H1 (cell line): ENCODE results near the gene PRKCZ.

Experiments
- JUND ChIP-seq: IDR thresholded peaks from 2 replicates; pipeline ENCODE4 v1.6.1; 2011; ENCODE audit warnings: mild to moderate bottlenecking, improper control_type of control experiment, low read length
- POLR2A ChIP-seq, 2 experiments: IDR thresholded peaks; 1 replicate in 1 of 2; 2 replicates in 1 of 2; pipeline ENCODE4 v1.6.1; 2011; ENCODE audit warnings: low read depth in 2 of 2, low read length in 2 of 2, mild to moderate bottlenecking in 2 of 2; ENCODE audit errors: control extremely low read depth in 1 of 2
- POLR2AphosphoS5 ChIP-seq: IDR thresholded peaks from 2 replicates; pipeline ENCODE4 v1.6.1; 2011; ENCODE audit warnings: low read depth, low read length
- TF ChIP-seq, protein P1 (sequence below), 3 experiments: IDR thresholded peaks; 1 replicate in 2 of 3; 2 replicates in 1 of 3; pipeline versions ENCODE4 v1.5.1 to v1.6.1; 2011; ENCODE audit warnings: low read length in 3 of 3, mild to moderate bottlenecking in 3 of 3, inconsistent platforms in 2 of 3, low read depth in 1 of 3, moderate library complexity in 1 of 3; ENCODE audit not compliant: insufficient read depth in 1 of 3; ENCODE audit errors: control extremely low read depth in 1 of 3
- TF ChIP-seq, protein P2 (sequence below): IDR thresholded peaks from 2 replicates; pipeline ENCODE4 v1.6.1; 2011; ENCODE audit warnings: low read length, improper control_type of control experiment

- TF ChIP-seq POLR2A (IDR thresholded peaks at IDR 0.05; ENCODE audit: control extremely low read depth in 1 of 2, low read depth in 2 of 2, low read length in 2 of 2) (no peak), JUND (no peak), POLR2AphosphoS5 (no peak)
- TF ChIP-seq, protein P1, sequence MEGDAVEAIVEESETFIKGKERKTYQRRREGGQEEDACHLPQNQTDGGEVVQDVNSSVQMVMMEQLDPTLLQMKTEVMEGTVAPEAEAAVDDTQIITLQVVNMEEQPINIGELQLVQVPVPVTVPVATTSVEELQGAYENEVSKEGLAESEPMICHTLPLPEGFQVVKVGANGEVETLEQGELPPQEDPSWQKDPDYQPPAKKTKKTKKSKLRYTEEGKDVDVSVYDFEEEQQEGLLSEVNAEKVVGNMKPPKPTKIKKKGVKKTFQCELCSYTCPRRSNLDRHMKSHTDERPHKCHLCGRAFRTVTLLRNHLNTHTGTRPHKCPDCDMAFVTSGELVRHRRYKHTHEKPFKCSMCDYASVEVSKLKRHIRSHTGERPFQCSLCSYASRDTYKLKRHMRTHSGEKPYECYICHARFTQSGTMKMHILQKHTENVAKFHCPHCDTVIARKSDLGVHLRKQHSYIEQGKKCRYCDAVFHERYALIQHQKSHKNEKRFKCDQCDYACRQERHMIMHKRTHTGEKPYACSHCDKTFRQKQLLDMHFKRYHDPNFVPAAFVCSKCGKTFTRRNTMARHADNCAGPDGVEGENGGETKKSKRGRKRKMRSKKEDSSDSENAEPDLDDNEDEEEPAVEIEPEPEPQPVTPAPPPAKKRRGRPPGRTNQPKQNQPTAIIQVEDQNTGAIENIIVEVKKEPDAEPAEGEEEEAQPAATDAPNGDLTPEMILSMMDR (IDR thresholded peaks at IDR 0.05; ENCODE audit: control extremely low read depth in 1 of 3, insufficient read depth in 1 of 3, low read depth in 1 of 3, low read length in 3 of 3) = no peak
- TF ChIP-seq, protein P2, sequence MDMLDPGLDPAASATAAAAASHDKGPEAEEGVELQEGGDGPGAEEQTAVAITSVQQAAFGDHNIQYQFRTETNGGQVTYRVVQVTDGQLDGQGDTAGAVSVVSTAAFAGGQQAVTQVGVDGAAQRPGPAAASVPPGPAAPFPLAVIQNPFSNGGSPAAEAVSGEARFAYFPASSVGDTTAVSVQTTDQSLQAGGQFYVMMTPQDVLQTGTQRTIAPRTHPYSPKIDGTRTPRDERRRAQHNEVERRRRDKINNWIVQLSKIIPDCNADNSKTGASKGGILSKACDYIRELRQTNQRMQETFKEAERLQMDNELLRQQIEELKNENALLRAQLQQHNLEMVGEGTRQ = no peak
These were observed 36.4 kb downstream of the PRKCZ start for GRCh38 chr1:2086446-2087078.
